ENCODE data around the gene EVX1.

GRCh38 chr7:27277628-27278027, 35.0 kb downstream of the EVX1 start:
- TF ChIP-seq CTCF (IDR thresholded peaks at IDR 0.05; ENCODE audit: low read length) (no peak), EZH2 (IDR thresholded peaks at IDR 0.05; ENCODE audit: borderline replicate concordance, low read length) (no peak)
